A673 (cell line): Measurements from ENCODE around the gene ITGA11. TPM values are rescaled to one million over a fixed set of nuclear protein-coding genes. Genes with fewer than 3 reads are reported as not detected.

Experiments used
- BruUV-seq: library from RNA; stranded (reverse); fragments of 400-500 nt; replicated peaks from 2 replicates; lab custom pipeline; 2021; lab: Mats Ljungman, UMichigan
- CTCF ChIA-PET: fragments of 300-600 bp; sonication (Branson Sonifier 250); formaldehyde crosslinking; loops from one replicate; lab custom pipeline; 2022; ENCODE audit warnings: antibody characterized with exemption; lab: Charles Lee
- POLR2A ChIA-PET: fragments of 300-600 bp; sonication (Branson Sonifier 250); formaldehyde crosslinking; loops from one replicate; lab custom pipeline; 2022; ENCODE audit warnings: antibody characterized with exemption; ENCODE audit not compliant: low non-redundant PET; lab: Charles Lee
- DNase-seq: peaks from one replicate; pipeline ENCODE4 v3.0.0-alpha.2; 2015; ENCODE audit warnings: low spot score
- H3K27ac ChIP-seq: fragments of 200-600 bp; sonication (generic); 2 replicates; pipeline ENCODE4 v1.5.1; 2016; ENCODE audit warnings: mixed run types, low read depth, mild to moderate bottlenecking, mixed read lengths, antibody characterized with exemption, low read length; ENCODE audit not compliant: poor library complexity, severe bottlenecking
- H3K27me3 ChIP-seq: fragments of 200-600 bp; sonication (generic); replicated peaks from 2 replicates; pipeline ENCODE4 v1.6.1; 2017; ENCODE audit warnings: mixed run types, low read depth, mild to moderate bottlenecking, mixed read lengths, antibody characterized with exemption, low read length; ENCODE audit not compliant: insufficient read depth, poor library complexity
- H3K36me3 ChIP-seq: fragments of 200-600 bp; sonication (generic); 2 replicates; pipeline ENCODE4 v1.6.1; 2016; ENCODE audit warnings: mixed run types, mild to moderate bottlenecking, mixed read lengths, antibody characterized with exemption, low read length; ENCODE audit not compliant: insufficient read depth, poor library complexity, severe bottlenecking
- H3K4me1 ChIP-seq: fragments of 200-600 bp; sonication (generic); 2 replicates; pipeline ENCODE4 v1.6.1; 2017; ENCODE audit warnings: mixed run types, mild to moderate bottlenecking, mixed read lengths, antibody characterized with exemption, low read length; ENCODE audit not compliant: insufficient read depth, poor library complexity, severe bottlenecking
- H3K4me3 ChIP-seq: fragments of 200-600 bp; sonication (generic); 2 replicates; pipeline ENCODE4 v1.5.1; 2016; ENCODE audit warnings: low read depth, mixed run types, mild to moderate bottlenecking, mixed read lengths, low read length; ENCODE audit not compliant: poor library complexity, severe bottlenecking
- H3K9me3 ChIP-seq: fragments of 200-600 bp; sonication (generic); 2 replicates; pipeline ENCODE4 v1.6.1; 2016; ENCODE audit warnings: mixed run types, low read depth, mild to moderate bottlenecking, mixed read lengths, antibody characterized with exemption, low read length; ENCODE audit not compliant: poor library complexity, severe bottlenecking
- CTCF ChIP-seq: fragments of 300-800, 200-600 bp; sonication (generic); conservative IDR thresholded peaks from 2 replicates; pipeline ENCODE4 v1.5.1; 2017; ENCODE audit warnings: low read depth, mild to moderate bottlenecking, antibody characterized with exemption, low read length, moderate library complexity, mixed read lengths
- EZH2 ChIP-seq: fragments of 200-600 bp; sonication (generic); IDR thresholded peaks from 2 replicates; pipeline ENCODE4 v1.6.1; 2017; ENCODE audit warnings: borderline replicate concordance, low read depth, mild to moderate bottlenecking, mixed read lengths, antibody characterized with exemption, low read length; ENCODE audit not compliant: poor library complexity, severe bottlenecking
- intact Hi-C: fragments of 100-400 bp; cut with micrococcal nuclease; formaldehyde crosslinking; loops from one replicate; pipeline ENCODE4 v1.10.0; 2022; ENCODE audit not compliant: unreplicated experiment
- total RNA-seq: library from RNA; stranded (reverse); gene quantifications from 2 replicates; pipeline ENCODE4 v1.2.3, GENCODE V29; 2021

The ITGA11 gene
- total RNA-seq, 1 experiment from 2014 or later: 0.45 TPM

- H3K27ac ChIP-seq: no peak overlapping the region
- no TSS peak for BruUV-seq
- H3K27me3 ChIP-seq: no peaks in the 10 kb centered on the region
- intact Hi-C loops: no loop called here
- no peak for TF ChIP-seq EZH2
- TF ChIP-seq CTCF: no peak
- H3K4me3 ChIP-seq: no peak overlapping the region
- no peaks in the 10 kb centered on the region for H3K36me3 ChIP-seq
- no peaks in the 10 kb centered on the region for H3K9me3 ChIP-seq
- no peak for DNase-seq
- CTCF ChIA-PET: interaction anchor here (0.6 to 0.8 kb wide), 2 partner anchors 58 to 141 kb away, joined by 3 to 4 read pairs; no protein-coding TSS in a partner anchor
- H3K4me1 ChIP-seq: no peaks in the 10 kb centered on the region
- POLR2A ChIA-PET: no interaction called here
These were observed 67.3 kb downstream of the ITGA11 start for GRCh38 chr15:68364660-68365035.

GRCh38 chr15:68364028-68364659 is 67.8 kb downstream of the ITGA11 start:
- DNase-seq: no peak
- no peaks in the 10 kb centered on the region for H3K27me3 ChIP-seq
- ChIA-PET CTCF (interaction anchor here (0.6 to 0.8 kb wide), 2 partner anchors 57 to 140 kb away, joined by 3 to 4 read pairs; no protein-coding TSS in a partner anchor), POLR2A (no interaction called here)
- no peaks in the 10 kb centered on the region for H3K36me3 ChIP-seq
- no peaks in the 10 kb centered on the region for H3K9me3 ChIP-seq
- no peak overlapping the region for H3K27ac ChIP-seq
- H3K4me3 ChIP-seq: no peak overlapping the region
- intact Hi-C loops: no loop called here
- no TSS peak for BruUV-seq
- TF ChIP-seq EZH2 (no peak), CTCF (no peak)
- no peaks in the 10 kb centered on the region for H3K4me1 ChIP-seq

- ChIA-PET CTCF (no interaction called here), POLR2A (no interaction called here)
- Histone ChIP-seq H3K9me3 (no peaks in the 10 kb centered on the region), H3K36me3 (no peaks in the 10 kb centered on the region), H3K27ac (no peak overlapping the region), H3K4me1 (no peaks in the 10 kb centered on the region), H3K27me3 (no peaks in the 10 kb centered on the region), H3K4me3 (no peak overlapping the region)
- TF ChIP-seq CTCF (no peak), EZH2 (no peak)
- no TSS peak for BruUV-seq
- no peak for DNase-seq
- intact Hi-C loops: no loop called here
These were observed 68.6 kb downstream of the ITGA11 start for GRCh38 chr15:68363353-68363752.
